Adrenal gland (tissue), 5 donors: Measurements from ENCODE around the gene CYYR1.

Experiments used
- CTCF ChIP-seq, 6 experiments: fragments of 450-650 bp in 4 of 6; fragments of 200-600 bp in 2 of 6; sonication (generic) in 1 of 6; IDR thresholded peaks; 1 replicate in 5 of 6; 2 replicates in 1 of 6; pipeline versions ENCODE4 v1.5.1 to v1.8.0; 2016 to 2021; ENCODE audit warnings: antibody characterized with exemption in 6 of 6, mild to moderate bottlenecking in 2 of 6, moderate library complexity in 1 of 6
- POLR2A ChIP-seq, 2 donors: fragments of 450-650 bp; IDR thresholded peaks; one replicate each; pipeline ENCODE4 v1.6.1; 2017; ENCODE audit warnings: antibody characterized with exemption in 2 of 2, mild to moderate bottlenecking in 2 of 2, moderate library complexity in 1 of 2
- donor health status: DM: no; HTN: no; CAD: no.

GRCh38 chr21:26447932-26448475 is 125.1 kb downstream of the CYYR1 start:
- TF ChIP-seq CTCF (IDR thresholded peaks at IDR 0.05) (no peak), POLR2A (IDR thresholded peaks at IDR 0.05) (no peak)
